ENCODE measurements around the gene CD22.

Gene CD22

GRCh38 chr19:35315883-35316282, 13.1 kb upstream of the CD22 start:
- no peak for DNase-seq

- no peak for DNase-seq
Measured at GRCh38 chr19:35316560-35316959, 12.4 kb upstream of the CD22 start.

- no peak for DNase-seq
Measured at GRCh38 chr19:35317464-35318043, 11.4 kb upstream of the CD22 start.

- DNase-seq = peak; percentile 91
Measured at GRCh38 chr19:35318679-35319448, 10.1 kb upstream of the CD22 start.

GRCh38 chr19:35320065-35320713, 8.8 kb upstream of the CD22 start:
- DNase-seq = no peak

- DNase-seq = no peak
Measured at GRCh38 chr19:35321291-35321690, 7.7 kb upstream of the CD22 start.

GRCh38 chr19:35322014-35322413, 7.0 kb upstream of the CD22 start:
- no peak for DNase-seq

- no peak for DNase-seq
Measured at GRCh38 chr19:35327642-35328041, 1.3 kb upstream of the CD22 start.

GRCh38 chr19:35329323-35329722, 336 bp downstream of the CD22 start:
- DNase-seq = no peak

GRCh38 chr19:35330475-35330874, 1.5 kb downstream of the CD22 start:
- DNase-seq = no peak

- DNase-seq = no peak
Measured at GRCh38 chr19:35331551-35332214, 2.7 kb downstream of the CD22 start.

- DNase-seq = no peak
Measured at GRCh38 chr19:35332817-35333216, 3.8 kb downstream of the CD22 start.

GRCh38 chr19:35334144-35334753, 5.3 kb downstream of the CD22 start:
- DNase-seq = no peak

- DNase-seq = no peak
Measured at GRCh38 chr19:35336166-35336955, 7.4 kb downstream of the CD22 start.

GRCh38 chr19:35337097-35337983, 8.4 kb downstream of the CD22 start:
- DNase-seq = no peak

- DNase-seq = no peak
Measured at GRCh38 chr19:35337984-35338296, 9.0 kb downstream of the CD22 start.

GRCh38 chr19:35340431-35340830, 11.4 kb downstream of the CD22 start:
- no peak for DNase-seq

GRCh38 chr19:35341006-35341405, 12.0 kb downstream of the CD22 start:
- DNase-seq = no peak

GRCh38 chr19:35341565-35342225, 12.7 kb downstream of the CD22 start:
- DNase-seq = no peak

GRCh38 chr19:35342430-35342829, 13.4 kb downstream of the CD22 start:
- no peak for DNase-seq

GRCh38 chr19:35344511-35345031, 15.6 kb downstream of the CD22 start:
- no peak for DNase-seq

Measured in EL (cell line).